KMS-11 (cell line): ENCODE measurements around the gene STYX.

ENCODE experiments used
- H2AFZ ChIP-seq: fragments of 200-600 bp; sonication (generic); 2 replicates; pipeline ENCODE4 v1.6.1; 2016; ENCODE audit warnings: antibody characterized with exemption, mixed run types, low read depth
- H3K27ac ChIP-seq: fragments of 200-600 bp; sonication (generic); 2 replicates; pipeline ENCODE4 v1.6.1; 2016; ENCODE audit warnings: mild to moderate bottlenecking, mixed run types
- H3K27me3 ChIP-seq: fragments of 200-600 bp; sonication (generic); 2 replicates; pipeline ENCODE4 v1.6.1; 2017; ENCODE audit warnings: mild to moderate bottlenecking, low read depth, mixed run types, moderate library complexity; ENCODE audit not compliant: insufficient read depth
- H3K36me3 ChIP-seq: fragments of 200-600 bp; sonication (generic); 2 replicates; pipeline ENCODE4 v1.6.1; 2017; ENCODE audit warnings: mild to moderate bottlenecking, mixed run types; ENCODE audit not compliant: insufficient read depth
- H3K4me1 ChIP-seq: fragments of 200-600 bp; sonication (generic); 2 replicates; pipeline ENCODE4 v1.6.1; 2016; ENCODE audit warnings: mild to moderate bottlenecking, low read depth, mixed run types; ENCODE audit not compliant: poor library complexity, severe bottlenecking
- H3K4me2 ChIP-seq: fragments of 200-600 bp; sonication (generic); 2 replicates; pipeline ENCODE4 v1.7.0; 2016; ENCODE audit warnings: mild to moderate bottlenecking, mixed run types
- H3K4me3 ChIP-seq: fragments of 200-600 bp; sonication (generic); IDR thresholded peaks from 2 replicates; pipeline ENCODE4 v1.6.1; 2017; ENCODE audit warnings: low read depth, low read length, mixed read lengths; ENCODE audit not compliant: insufficient read depth
- H3K79me2 ChIP-seq: fragments of 200-600 bp; sonication (generic); 2 replicates; pipeline ENCODE4 v1.6.1; 2016; ENCODE audit warnings: low read depth, mixed run types; ENCODE audit not compliant: insufficient read depth
- H3K9ac ChIP-seq: fragments of 200-600 bp; sonication (generic); 2 replicates; pipeline ENCODE4 v1.6.1; 2016; ENCODE audit warnings: mild to moderate bottlenecking, mixed run types
- H4K20me1 ChIP-seq: fragments of 200-600 bp; sonication (generic); 2 replicates; pipeline ENCODE4 v1.6.1; 2016; ENCODE audit warnings: mild to moderate bottlenecking, mixed run types; ENCODE audit not compliant: insufficient read depth
- TF ChIP-seq, protein P1 (sequence below): fragments of 200-600 bp; sonication (generic); conservative IDR thresholded peaks from 2 replicates; pipeline ENCODE4 v1.6.1; 2017; ENCODE audit warnings: low read depth, mild to moderate bottlenecking, antibody characterized with exemption, low read length, moderate library complexity, mixed read lengths

The STYX gene

DNA sequence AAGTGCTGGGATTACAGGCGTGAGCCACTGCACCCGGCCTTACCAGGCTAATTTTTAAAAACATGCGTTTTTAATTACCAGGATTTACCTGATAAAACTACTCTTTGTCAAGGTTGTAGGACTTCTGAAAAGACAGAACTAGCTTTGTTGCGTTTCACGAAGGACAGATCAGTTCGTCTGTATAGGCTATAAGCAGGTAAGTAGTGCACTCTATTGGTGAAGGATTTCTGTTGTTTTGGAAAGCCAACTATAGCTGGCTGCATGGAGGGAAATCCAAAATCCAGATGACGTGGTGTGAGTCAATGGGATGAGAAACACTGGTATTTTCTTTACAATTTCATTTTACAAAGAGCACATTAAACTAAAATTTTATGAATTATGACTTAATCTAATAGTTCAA, 46.9 kb downstream of the STYX start:
- H3K36me3 ChIP-seq, result no peaks in the 10 kb centered on the region
- H3K4me1 ChIP-seq, result peaks cover 9% of the 10 kb centered on the region
- no peak overlapping the region for H3K4me3 ChIP-seq
- H3K9ac ChIP-seq, result no peak overlapping the region
- no peak overlapping the region for H3K4me2 ChIP-seq
- no peaks in the 10 kb centered on the region for H3K79me2 ChIP-seq
- H4K20me1 ChIP-seq, result no peaks in the 10 kb centered on the region
- no peak overlapping the region for H2AFZ ChIP-seq
- TF ChIP-seq, protein P1, sequence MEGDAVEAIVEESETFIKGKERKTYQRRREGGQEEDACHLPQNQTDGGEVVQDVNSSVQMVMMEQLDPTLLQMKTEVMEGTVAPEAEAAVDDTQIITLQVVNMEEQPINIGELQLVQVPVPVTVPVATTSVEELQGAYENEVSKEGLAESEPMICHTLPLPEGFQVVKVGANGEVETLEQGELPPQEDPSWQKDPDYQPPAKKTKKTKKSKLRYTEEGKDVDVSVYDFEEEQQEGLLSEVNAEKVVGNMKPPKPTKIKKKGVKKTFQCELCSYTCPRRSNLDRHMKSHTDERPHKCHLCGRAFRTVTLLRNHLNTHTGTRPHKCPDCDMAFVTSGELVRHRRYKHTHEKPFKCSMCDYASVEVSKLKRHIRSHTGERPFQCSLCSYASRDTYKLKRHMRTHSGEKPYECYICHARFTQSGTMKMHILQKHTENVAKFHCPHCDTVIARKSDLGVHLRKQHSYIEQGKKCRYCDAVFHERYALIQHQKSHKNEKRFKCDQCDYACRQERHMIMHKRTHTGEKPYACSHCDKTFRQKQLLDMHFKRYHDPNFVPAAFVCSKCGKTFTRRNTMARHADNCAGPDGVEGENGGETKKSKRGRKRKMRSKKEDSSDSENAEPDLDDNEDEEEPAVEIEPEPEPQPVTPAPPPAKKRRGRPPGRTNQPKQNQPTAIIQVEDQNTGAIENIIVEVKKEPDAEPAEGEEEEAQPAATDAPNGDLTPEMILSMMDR, result no peak
- no peak overlapping the region for H3K27ac ChIP-seq
- H3K27me3 ChIP-seq, result no peaks in the 10 kb centered on the region

DNA sequence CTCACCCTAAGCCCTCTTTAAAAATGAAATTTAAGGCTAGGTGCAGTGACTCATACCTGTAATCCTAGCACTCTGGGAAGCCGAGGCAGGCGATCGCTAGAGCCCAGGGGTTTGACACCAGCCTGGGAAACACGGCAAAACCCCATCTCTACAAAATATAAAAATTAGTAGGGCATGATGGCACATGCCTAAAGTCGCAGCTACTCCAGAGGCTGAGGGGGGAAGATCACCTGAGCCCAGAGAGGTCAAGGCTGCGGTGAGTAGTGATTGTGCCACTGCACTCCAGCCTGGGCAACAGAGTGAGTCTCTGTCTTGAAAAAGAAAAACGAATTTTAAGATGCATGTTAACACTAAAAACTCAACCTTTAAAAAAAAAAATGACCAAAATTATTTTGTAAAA, 48.7 kb downstream of the STYX start:
- Histone ChIP-seq H2AFZ (no peak overlapping the region), H4K20me1 (no peaks in the 10 kb centered on the region), H3K4me3 (no peak overlapping the region), H3K4me1 (peaks cover 9% of the 10 kb centered on the region), H3K27ac (no peak overlapping the region), H3K79me2 (no peaks in the 10 kb centered on the region), H3K27me3 (no peaks in the 10 kb centered on the region), H3K9ac (no peak overlapping the region), H3K36me3 (no peaks in the 10 kb centered on the region), H3K4me2 (no peak overlapping the region)
- TF ChIP-seq, protein P1, result no peak

DNA sequence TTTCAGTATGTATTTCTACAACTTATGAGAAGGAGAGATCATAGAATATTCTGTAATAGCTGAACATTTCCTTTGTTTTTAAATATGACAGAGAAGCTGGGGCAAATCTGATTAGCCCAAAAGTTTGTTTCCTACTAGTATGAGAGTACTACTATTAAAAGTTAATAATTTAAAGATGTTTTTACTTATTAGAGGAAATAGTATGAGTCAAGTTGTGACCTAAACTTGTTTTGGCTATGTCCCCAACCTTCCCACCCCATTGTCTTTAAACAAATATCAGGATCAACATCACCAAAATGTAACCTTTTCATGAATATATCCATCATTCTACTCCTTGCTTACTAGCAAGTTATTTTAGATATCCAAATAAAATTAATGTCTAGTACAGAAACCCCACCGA, 50.9 kb downstream of the STYX start:
- H3K4me2 ChIP-seq, result no peak overlapping the region
- no peaks in the 10 kb centered on the region for H3K36me3 ChIP-seq
- TF ChIP-seq, protein P1, result no peak
- no peak overlapping the region for H3K9ac ChIP-seq
- no peak overlapping the region for H2AFZ ChIP-seq
- H3K27ac ChIP-seq, result no peak overlapping the region
- no peaks in the 10 kb centered on the region for H3K27me3 ChIP-seq
- H3K79me2 ChIP-seq, result no peaks in the 10 kb centered on the region
- H3K4me1 ChIP-seq, result peaks cover 9% of the 10 kb centered on the region
- H3K4me3 ChIP-seq, result no peak overlapping the region
- no peaks in the 10 kb centered on the region for H4K20me1 ChIP-seq

DNA sequence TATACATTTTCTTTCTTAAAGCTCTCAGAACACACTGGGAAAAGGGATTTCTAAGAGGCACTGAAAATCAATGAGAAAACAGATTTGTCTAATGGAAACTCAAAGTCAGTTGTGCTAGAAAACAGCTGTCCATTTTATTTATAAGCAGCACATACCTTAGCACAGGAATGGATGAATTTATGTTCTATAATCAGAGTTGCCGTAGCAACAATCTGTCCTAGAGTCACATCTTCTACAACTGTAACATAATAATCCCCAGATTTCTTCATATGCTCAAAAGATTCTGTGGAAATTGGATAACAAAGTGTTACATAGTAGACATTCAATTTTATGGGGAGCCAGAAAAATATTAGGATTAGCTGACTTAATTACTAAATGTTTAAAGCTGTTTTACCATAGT, 51.7 kb downstream of the STYX start:
- H3K79me2 ChIP-seq, result no peaks in the 10 kb centered on the region
- H3K4me2 ChIP-seq, result no peak overlapping the region
- H3K36me3 ChIP-seq, result no peaks in the 10 kb centered on the region
- H3K4me3 ChIP-seq, result no peak overlapping the region
- peaks cover 9% of the 10 kb centered on the region for H3K4me1 ChIP-seq
- H3K9ac ChIP-seq, result no peak overlapping the region
- no peaks in the 10 kb centered on the region for H3K27me3 ChIP-seq
- H3K27ac ChIP-seq, result no peak overlapping the region
- no peak overlapping the region for H2AFZ ChIP-seq
- H4K20me1 ChIP-seq, result no peaks in the 10 kb centered on the region
- TF ChIP-seq, protein P1, result no peak
